Thoracic aorta (tissue), 2 donors: ENCODE results near the gene SNX32. TPM values are rescaled to one million over a fixed set of nuclear protein-coding genes. Genes with fewer than 3 reads are reported as not detected.

Experiments used
- ATAC-seq: fragments of 150-250 bp; one replicate; pipeline ENCODE4 v1.8.0; 2017; ENCODE audit warnings: low read depth; ENCODE audit not compliant: insufficient number of reproducible peaks, low FRiP score
- DNase-seq: peaks from one replicate; pipeline ENCODE4 v3.0.0-alpha.2; 2020; ENCODE audit warnings: low spot score
- H3K27ac ChIP-seq, 2 donors: fragments of 200-600 bp; sonication (generic); 1 replicate in 1 of 2; 2 replicates in 1 of 2; pipeline ENCODE4 v1.5.1; 2016; ENCODE audit warnings: mild to moderate bottlenecking in 2 of 2, moderate library complexity in 2 of 2
- H3K27me3 ChIP-seq: fragments of 200-600 bp; sonication (generic); replicated peaks from 2 replicates; pipeline ENCODE4 v1.6.0; 2016; ENCODE audit warnings: mild to moderate bottlenecking; ENCODE audit not compliant: insufficient read depth
- H3K36me3 ChIP-seq: fragments of 200-600 bp; sonication (generic); one replicate; pipeline ENCODE4 v1.5.1; 2016
- H3K4me1 ChIP-seq, 2 donors: fragments of 200-600 bp; sonication (generic); 1 replicate in 1 of 2; 2 replicates in 1 of 2; pipeline versions ENCODE4 v1.5.1 to v1.6.0; 2016; ENCODE audit warnings: low read depth in 2 of 2, mild to moderate bottlenecking in 1 of 2; ENCODE audit not compliant: control insufficient read depth in 1 of 2
- H3K4me3 ChIP-seq: fragments of 200-600 bp; sonication (generic); 2 replicates; pipeline ENCODE4 v1.5.1; 2016; ENCODE audit warnings: mild to moderate bottlenecking
- H3K9me3 ChIP-seq: fragments of 200-600 bp; sonication (generic); 2 replicates; pipeline ENCODE4 v1.5.1; 2016
- total RNA-seq, 2 donors: library from RNA; depleted of rRNA; stranded (reverse); fragments of >200 nt; gene quantifications; one replicate each; pipeline versions ENCODE4 v1.1.0 to v1.2.3, GENCODE V29; 2016
- TF ChIP-seq, protein P1 (sequence below): fragments of 200-600 bp; sonication (generic); IDR thresholded peaks from one replicate; pipeline ENCODE4 v1.5.1; 2019; ENCODE audit warnings: antibody characterized with exemption

The SNX32 gene
- total RNA-seq, 2 donors from 2014 or later, result 0.81 TPM; not detected in 1

DNA sequence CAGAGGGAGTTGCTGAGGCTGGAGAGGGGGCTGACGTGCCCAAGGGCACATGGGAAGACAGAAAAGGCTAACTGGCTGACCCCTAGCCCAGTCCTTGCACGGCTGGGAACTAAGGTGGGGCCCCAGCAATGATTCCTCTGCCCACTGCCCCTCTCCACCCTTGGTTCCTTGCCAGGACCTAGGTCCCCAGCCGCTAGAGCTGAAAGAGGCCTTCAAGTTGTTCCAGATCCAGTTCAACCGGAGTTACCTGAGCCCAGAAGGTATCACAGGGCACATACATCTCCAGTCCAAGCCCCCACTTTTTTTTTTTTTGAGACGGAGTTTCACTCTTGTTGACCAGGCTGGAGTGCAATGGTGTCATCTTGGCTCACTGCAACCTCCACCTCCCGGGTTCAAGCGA lies 46.3 kb downstream of the SNX32 start:
- peaks cover 16% of the 10 kb centered on the region for H3K36me3 ChIP-seq
- no peaks in the 10 kb centered on the region for H3K27me3 ChIP-seq
- no peaks in the 10 kb centered on the region for H3K4me1 ChIP-seq
- H3K27ac ChIP-seq, result no peak overlapping the region
- no peak for ATAC-seq
- TF ChIP-seq, protein P1, sequence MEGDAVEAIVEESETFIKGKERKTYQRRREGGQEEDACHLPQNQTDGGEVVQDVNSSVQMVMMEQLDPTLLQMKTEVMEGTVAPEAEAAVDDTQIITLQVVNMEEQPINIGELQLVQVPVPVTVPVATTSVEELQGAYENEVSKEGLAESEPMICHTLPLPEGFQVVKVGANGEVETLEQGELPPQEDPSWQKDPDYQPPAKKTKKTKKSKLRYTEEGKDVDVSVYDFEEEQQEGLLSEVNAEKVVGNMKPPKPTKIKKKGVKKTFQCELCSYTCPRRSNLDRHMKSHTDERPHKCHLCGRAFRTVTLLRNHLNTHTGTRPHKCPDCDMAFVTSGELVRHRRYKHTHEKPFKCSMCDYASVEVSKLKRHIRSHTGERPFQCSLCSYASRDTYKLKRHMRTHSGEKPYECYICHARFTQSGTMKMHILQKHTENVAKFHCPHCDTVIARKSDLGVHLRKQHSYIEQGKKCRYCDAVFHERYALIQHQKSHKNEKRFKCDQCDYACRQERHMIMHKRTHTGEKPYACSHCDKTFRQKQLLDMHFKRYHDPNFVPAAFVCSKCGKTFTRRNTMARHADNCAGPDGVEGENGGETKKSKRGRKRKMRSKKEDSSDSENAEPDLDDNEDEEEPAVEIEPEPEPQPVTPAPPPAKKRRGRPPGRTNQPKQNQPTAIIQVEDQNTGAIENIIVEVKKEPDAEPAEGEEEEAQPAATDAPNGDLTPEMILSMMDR, result no peak
- DNase-seq, result no peak
- H3K9me3 ChIP-seq, result no peaks in the 10 kb centered on the region
- no peak overlapping the region for H3K4me3 ChIP-seq

DNA sequence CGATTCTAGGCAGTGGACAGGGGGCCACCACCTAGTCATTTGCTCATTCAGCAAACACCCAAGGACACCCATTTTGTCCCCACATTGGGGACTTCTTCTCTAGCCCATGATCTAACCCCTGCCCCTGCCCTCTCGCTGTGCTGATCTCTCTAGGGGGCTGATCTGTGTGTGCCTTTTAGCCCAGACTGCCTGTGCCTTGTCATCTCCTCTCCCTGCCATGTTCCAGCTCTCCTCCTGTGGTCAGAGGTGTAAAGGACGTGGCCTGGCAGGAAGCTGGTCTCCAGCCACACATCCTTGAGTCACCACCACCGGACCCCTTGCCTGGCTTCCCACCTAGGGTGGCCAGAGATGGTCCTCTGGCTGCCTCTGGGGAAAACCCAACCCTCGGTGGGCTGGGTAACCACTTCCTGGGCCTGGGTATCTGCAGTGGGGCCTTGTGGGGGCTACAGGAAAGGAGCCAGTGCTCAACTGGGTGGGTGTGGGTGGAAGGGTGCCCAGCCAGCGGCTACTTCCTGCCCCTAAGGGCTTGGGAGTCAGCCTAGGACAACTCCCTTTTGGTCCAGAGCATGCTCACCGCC lies 47.2 kb downstream of the SNX32 start:
- no peak overlapping the region for H3K27ac ChIP-seq
- H3K36me3 ChIP-seq, result peaks cover 16% of the 10 kb centered on the region
- TF ChIP-seq, protein P1, result no peak
- ATAC-seq (no peak), DNase-seq (no peak)
- H3K4me1 ChIP-seq, result no peaks in the 10 kb centered on the region
- no peak overlapping the region for H3K4me3 ChIP-seq
- no peaks in the 10 kb centered on the region for H3K27me3 ChIP-seq
- H3K9me3 ChIP-seq, result no peaks in the 10 kb centered on the region

DNA sequence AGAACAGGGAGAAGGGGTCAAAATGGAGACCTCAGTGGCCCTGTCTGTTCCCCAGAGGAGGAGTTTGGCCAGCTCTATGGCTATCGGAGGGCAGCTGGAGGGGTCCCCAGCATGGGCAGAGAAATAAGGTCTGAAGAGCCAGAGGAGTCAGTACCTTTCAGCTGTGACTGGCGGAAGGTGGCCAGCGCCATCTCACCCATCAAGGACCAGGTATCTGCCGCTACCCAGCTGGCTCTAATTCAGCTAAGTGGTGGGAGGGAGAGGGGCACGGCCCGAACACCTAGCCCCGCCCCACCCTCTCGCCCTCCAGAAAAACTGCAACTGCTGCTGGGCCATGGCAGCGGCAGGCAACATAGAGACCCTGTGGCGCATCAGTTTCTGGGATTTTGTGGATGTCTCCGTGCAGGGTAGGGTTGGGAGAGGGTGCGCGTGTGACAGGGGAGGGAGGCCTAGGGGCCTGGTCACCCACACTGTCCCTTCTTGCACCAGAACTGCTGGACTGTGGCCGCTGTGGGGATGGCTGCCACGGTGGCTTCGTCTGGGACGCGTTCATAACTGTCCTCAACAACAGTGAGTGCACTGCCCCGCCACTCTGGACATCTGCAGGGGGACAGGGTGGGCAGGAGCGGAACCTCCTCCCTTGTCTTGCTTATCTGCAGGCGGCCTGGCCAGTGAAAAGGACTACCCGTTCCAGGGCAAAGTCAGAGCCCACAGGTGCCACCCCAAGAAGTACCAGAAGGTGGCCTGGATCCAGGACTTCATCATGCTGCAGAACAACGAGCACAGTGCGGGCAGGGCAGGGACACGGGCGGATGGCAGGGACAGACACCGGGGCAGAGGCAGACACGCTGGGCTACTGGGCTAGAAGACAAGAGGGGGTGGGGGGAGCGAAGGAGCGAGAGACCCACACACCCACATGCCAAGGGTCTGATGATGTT lies 48.6 kb downstream of the SNX32 start:
- DNase-seq, result no peak
- TF ChIP-seq, protein P1, result no peak
- Histone ChIP-seq H3K9me3 (no peaks in the 10 kb centered on the region), H3K27me3 (no peaks in the 10 kb centered on the region), H3K36me3 (peaks cover 16% of the 10 kb centered on the region), H3K4me3 (no peak overlapping the region), H3K4me1 (peaks cover 6 to 13% of the 10 kb centered on the region in 2 donors), H3K27ac (no peak overlapping the region)
- no peak for ATAC-seq

DNA sequence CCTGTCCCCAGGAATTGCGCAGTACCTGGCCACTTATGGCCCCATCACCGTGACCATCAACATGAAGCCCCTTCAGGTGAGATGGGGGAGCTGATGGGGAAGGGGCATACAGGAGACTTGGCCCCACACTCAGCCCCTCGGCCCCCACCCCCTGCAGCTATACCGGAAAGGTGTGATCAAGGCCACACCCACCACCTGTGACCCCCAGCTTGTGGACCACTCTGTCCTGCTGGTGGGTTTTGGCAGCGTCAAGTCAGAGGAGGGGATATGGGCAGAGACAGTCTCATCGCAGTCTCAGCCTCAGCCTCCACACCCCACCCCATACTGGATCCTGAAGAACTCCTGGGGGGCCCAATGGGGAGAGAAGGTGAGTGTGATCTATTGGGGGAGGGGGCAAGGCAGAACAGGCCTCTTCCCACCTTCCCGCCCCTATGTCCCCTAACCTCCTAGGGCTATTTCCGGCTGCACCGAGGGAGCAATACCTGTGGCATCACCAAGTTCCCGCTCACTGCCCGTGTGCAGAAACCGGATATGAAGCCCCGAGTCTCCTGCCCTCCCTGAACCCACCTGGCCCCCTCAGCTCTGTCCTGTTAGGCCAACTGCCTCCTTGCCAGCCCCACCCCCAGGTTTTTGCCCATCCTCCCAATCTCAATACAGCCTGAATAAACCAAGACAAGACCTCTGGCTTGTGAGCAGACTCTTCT lies 49.4 kb downstream of the SNX32 start:
- Histone ChIP-seq H3K27me3 (no peaks in the 10 kb centered on the region), H3K27ac (no peak overlapping the region), H3K4me1 (peaks cover 11 to 18% of the 10 kb centered on the region in 2 donors), H3K9me3 (no peaks in the 10 kb centered on the region), H3K4me3 (no peak overlapping the region), H3K36me3 (peaks cover 16% of the 10 kb centered on the region)
- TF ChIP-seq, protein P1, result no peak
- DNase-seq (no peak), ATAC-seq (no peak)
